Measurements from ENCODE around the gene IFNA14. TPM values are rescaled to one million over a fixed set of nuclear protein-coding genes. Genes with fewer than 3 reads are reported as not detected.
A peak's percentile ranks its signal among the peaks of the same experiment; 100 is the strongest.
"Not testable (repeated sequence)": the region's sequence is repeated elsewhere in the genome, so short reads cannot be mapped to it uniquely, and the experiment has no call there.

The IFNA14 gene
- total RNA-seq = not detected

DNA sequence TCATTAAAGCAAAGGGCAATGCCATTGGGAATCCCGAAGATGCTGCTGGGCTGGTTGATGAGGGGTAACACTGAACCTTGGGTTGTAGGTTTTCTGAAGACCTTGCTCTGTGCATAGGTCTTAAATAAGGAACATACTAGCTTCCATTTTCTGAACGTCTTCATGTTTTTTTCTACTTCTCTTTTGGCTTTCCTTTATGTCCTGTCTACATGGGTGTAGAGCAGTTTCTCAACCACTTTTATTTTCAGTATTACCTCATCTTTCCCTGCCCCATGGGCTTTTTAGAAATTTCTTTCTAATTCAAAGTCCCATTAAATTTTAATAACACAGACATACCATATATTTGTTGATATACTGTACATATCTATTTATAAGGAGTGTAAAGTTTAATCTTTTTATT, at the start of gene IFNA14:
Gene IFNA14 (minus strand): TSS at position 95 of the 400 bp plus-strand sequence. CDS start 70 bp downstream, at position 25.
- DNase-seq (ENCODE audit: low spot score in 2 of 2) (no peak), ATAC-seq (no peak)
- Mint-ChIP-seq H3K36me3 (no peaks in the 10 kb centered on the region), H3K9me3 (no peaks in the 10 kb centered on the region), H3K27ac (no peak within 1 kb of the TSS)

DNA sequence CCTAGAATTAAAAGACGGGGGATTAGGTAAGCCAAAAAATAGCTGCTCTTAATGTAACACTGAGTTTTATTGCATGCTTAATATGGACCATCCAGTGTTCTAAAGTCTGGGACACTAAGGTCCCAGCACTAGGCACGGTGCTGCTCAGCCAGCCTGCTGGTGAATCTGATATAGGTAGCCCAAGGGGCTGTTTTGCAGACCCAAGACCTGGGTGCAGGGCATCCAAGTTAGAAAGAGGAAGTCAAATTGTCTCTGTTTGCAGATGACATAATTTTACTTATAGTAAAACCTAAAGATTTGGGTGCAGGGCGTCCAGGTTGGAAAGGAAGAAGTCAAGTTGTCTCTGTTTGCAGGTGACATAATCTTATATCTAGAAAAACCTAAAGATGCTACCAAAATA, 47.5 kb upstream of the IFNA14 start:
- peaks cover 0 to 6% of the 10 kb centered on the region in 2 donors for H3K9me3 Mint-ChIP-seq
- H3K27ac Mint-ChIP-seq = no peak overlapping the region
- no peak for ATAC-seq
- no peak for DNase-seq (ENCODE audit: low spot score in 2 of 2)
- peaks cover 0 to 4% of the 10 kb centered on the region in 2 donors for H3K36me3 Mint-ChIP-seq

DNA sequence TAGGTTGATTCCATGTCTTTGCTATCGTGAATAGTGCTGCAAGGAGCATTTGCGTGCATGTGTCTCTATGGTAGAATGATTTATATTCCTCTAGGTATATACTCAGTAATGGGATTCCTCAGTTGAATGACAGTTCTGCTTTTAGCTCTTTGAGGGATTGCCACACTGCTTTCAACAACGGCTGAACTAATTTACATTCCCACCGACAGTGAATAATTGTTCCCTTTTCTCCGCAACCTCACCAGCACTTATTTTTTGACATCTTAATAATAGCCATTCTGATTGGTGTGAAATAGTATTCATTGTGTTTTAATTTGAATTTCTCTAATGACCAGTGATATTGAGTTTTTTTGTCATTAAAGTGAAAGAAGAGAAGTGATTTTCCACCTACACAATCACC, 46.9 kb upstream of the IFNA14 start:
- ATAC-seq = no peak
- Mint-ChIP-seq H3K9me3 (peaks cover 0 to 6% of the 10 kb centered on the region in 2 donors), H3K27ac (no peak overlapping the region), H3K36me3 (peaks cover 0 to 4% of the 10 kb centered on the region in 2 donors)
- no peak for DNase-seq (ENCODE audit: low spot score in 2 of 2)

DNA sequence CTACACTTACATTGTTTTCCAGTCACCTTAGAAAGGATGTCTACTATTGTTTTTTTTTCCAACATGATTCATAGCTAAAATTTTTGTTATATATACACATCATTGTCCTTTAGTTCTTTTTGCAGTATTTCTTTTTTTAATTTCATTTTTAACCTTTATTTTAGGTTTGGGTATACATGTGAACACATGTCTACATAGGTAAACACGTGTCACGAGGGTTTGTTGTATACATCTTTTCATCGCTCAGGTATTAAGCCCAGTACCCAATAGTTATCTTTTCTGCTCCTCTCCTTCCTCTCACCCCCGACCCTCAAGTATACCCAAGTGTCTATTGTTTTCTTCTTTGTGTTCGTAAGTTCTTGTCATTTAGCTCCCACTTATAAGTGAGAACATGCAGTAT, 46.3 kb upstream of the IFNA14 start:
- Mint-ChIP-seq H3K27ac (no peak overlapping the region), H3K9me3 (peaks cover 0 to 6% of the 10 kb centered on the region in 2 donors), H3K36me3 (peaks cover 0 to 4% of the 10 kb centered on the region in 2 donors)
- DNase-seq (ENCODE audit: low spot score in 2 of 2) (no peak), ATAC-seq (no peak)

DNA sequence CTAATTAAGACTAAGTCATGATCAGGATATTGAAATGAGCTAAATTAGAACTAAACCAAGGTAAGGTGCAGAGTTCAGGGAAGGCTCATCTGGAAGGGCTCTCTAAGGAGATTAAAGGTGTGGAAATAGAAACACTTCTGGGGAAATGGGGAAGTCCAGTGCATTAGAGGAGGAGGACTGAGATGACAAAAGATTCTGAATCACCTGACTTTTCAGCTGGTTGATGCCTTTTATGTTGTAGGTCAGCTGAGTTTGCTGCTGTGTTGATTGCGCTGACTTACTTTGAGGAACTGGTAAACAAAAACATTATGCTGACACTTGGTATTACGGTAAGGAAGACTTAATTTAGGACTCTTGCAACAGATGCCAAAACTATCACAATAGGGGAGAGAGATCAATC, 41.5 kb upstream of the IFNA14 start:
- no peak for ATAC-seq
- H3K27ac Mint-ChIP-seq = no peak overlapping the region
- no peak for DNase-seq (ENCODE audit: low spot score in 2 of 2)
- H3K9me3 Mint-ChIP-seq = peaks cover 0 to 2% of the 10 kb centered on the region in 2 donors
- peaks cover 0 to 1% of the 10 kb centered on the region in 2 donors for H3K36me3 Mint-ChIP-seq

DNA sequence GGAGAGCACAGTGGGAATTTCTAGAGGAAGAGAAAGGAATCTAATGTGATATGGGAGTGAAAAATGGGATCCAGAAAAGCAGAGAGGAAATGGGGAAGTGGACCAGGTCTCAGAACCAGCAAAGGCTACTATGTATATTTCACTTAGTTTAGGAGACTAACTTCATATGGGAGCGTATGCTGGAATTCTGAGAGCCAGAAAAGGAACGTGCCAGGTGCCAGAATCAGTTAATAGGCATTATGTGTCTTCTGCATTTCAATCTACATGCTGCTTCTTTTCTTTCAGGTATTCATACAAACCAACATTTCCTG, 28.5 kb upstream of the IFNA14 start:
- Mint-ChIP-seq H3K36me3 (no peaks in the 10 kb centered on the region), H3K27ac (no peak overlapping the region)
- ATAC-seq = no peak

DNA sequence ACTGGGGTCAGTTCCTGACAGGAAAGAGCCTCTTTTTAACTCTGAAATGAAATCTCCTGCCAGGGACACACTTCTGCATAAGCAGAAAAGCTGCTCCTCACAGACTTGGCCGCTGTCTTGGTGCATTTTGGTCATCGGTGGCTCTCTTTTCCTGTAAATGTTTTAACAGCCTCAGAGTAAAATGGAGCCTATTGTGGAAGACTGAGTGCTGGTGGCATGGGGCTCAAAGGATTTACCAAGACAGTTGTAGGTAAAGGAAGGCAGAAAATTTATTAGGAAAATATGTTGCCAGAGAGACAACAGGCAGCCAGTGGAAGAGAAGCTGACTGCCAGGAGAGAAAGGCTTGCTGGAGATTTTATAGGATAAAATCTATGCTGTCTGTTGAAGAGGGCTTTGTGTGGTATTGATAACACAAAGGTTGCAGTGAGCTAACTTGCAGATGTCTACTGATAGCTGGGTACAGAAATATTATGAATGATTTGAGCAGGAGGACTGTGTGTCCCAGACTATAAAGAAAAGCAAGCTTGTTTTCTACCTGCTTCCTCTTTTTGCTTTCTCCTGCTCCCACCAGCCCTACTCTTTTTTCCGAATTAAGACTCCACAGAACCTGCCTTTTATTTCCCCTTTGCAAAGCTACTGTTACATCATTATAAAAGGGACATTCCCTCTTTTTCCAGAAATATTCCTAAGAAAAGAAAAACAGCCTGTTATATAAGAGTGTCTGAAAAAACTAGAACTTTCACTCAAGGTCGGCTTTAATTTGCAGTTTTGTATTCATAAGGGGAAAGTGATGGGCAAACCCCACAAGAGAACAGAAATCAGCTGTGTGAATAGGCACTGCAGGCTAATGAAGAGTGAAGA, 27.9 kb upstream of the IFNA14 start:
- Mint-ChIP-seq H3K36me3 (no peaks in the 10 kb centered on the region), H3K27ac (no peak overlapping the region), H3K9me3 (peaks cover 0 to 6% of the 10 kb centered on the region in 2 donors)
- ATAC-seq (no peak), DNase-seq (ENCODE audit: low spot score in 2 of 2) (no peak)

More for the DNA sequence above, 28.5 kb upstream of the IFNA14 start:
- DNase-seq (ENCODE audit: low spot score in 2 of 2) = no peak
- H3K9me3 Mint-ChIP-seq = peaks cover 0 to 6% of the 10 kb centered on the region in 2 donors

DNA sequence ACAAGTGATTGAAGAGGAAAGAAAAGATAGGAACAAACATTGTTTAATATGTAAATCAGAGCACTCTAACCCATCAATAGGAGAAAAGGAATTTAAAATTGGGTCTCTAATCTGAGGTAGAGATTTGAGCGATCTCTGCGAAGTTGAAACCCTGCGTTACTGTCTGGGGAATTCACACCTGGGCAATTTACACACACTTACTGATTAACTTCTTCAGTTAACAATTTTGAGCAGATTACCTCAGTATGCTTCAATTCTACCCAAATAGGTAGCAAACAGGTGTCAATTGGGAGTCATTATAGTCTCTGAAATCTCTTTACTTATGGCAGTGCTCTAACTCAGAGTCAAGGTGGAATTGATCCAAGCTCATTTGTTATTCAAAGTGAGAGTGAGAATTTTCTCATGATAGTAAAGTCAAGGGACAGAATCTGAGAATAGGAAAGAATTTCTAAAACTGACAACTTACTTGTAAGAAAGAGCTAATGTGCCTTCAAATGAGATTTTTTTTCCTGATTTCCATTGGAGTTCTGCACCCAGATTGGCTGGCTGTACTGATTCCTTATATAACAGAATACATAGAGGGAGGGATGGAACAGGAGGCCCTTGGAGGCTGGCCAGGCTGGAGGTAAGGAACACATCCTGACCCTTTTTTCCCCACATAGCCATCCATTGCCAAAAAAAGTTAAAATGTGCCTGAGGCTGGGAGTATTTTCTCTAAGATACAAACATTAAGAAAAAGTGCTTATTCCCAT, 27.1 kb upstream of the IFNA14 start:
- Mint-ChIP-seq H3K27ac (no peak overlapping the region), H3K9me3 (peaks cover 0 to 6% of the 10 kb centered on the region in 2 donors), H3K36me3 (no peaks in the 10 kb centered on the region)
- no peak for ATAC-seq
- no peak for DNase-seq (ENCODE audit: low spot score in 2 of 2)

DNA sequence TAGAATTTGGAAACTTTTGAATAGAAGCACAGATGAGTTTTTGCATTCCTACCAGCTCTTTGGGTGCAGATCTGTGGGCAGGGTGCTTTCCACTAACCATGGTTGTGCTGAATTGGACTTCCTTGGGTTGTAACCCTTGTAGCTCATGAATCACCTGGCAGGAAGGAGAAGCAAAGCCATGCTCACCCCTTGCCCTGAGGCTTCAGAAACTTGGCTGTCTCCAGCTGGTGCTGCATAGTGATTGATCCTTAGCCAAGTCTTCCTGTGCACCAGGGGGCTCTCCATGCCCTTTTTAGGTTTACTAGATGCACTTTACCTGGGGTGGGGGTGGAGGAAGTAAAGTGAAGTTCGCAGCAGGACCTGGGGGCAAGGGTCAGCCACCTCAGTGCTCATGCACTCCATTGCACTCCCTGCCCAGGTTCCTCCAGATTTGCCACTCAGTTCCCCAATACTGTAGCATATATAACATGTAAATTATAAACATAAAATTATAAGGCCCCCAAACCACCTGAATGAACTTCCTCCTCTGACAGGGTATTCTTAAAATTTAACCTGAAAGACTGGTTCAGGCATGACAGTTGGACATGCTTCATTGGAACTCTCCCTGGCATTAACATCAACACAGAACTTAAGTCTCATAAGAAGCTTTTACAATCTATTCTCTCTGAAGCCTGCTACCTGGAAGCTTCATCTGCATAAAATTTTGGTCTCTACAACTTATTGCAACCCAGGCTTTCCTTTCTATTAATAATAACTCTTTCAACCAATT, 25.8 kb upstream of the IFNA14 start:
- no peak for DNase-seq (ENCODE audit: low spot score in 2 of 2)
- ATAC-seq = no peak
- H3K36me3 Mint-ChIP-seq = no peaks in the 10 kb centered on the region
- H3K9me3 Mint-ChIP-seq = no peaks in the 10 kb centered on the region
- no peak overlapping the region for H3K27ac Mint-ChIP-seq

DNA sequence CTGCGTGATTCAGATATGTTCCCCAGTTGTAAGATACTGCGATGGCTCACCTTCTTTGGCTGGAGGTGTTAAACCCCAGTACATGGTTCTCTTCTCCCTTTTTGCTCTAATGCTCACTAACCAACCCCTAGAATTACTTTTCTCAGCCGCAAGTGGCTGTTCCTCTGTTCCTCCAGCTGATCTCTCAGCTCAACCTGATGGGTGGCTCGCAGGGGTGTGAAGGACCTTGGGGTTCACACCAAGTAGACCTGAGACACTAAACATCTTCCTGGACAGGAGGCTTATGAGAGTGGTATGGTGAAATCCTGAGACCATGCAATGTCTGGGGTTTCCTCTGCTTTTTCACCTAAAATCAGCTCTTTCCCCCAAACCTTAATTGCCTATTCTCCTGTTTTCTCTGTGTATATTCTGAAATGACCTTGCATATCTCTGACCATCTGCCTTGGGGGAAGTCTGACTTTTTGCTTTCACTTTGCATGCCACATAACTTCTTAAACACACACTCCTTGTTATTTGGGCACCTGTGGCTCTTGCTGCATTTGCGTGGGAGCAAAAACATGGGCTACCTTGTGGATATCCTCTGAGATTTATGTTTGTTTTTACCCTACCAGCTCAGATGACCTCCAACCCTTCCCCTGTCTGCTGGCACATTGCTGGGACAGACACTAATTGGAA, 15.9 kb upstream of the IFNA14 start:
- ATAC-seq (no peak), DNase-seq (ENCODE audit: low spot score in 2 of 2) (no peak)
- H3K36me3 Mint-ChIP-seq = no peaks in the 10 kb centered on the region
- no peak overlapping the region for H3K27ac Mint-ChIP-seq
- H3K9me3 Mint-ChIP-seq = no peaks in the 10 kb centered on the region

DNA sequence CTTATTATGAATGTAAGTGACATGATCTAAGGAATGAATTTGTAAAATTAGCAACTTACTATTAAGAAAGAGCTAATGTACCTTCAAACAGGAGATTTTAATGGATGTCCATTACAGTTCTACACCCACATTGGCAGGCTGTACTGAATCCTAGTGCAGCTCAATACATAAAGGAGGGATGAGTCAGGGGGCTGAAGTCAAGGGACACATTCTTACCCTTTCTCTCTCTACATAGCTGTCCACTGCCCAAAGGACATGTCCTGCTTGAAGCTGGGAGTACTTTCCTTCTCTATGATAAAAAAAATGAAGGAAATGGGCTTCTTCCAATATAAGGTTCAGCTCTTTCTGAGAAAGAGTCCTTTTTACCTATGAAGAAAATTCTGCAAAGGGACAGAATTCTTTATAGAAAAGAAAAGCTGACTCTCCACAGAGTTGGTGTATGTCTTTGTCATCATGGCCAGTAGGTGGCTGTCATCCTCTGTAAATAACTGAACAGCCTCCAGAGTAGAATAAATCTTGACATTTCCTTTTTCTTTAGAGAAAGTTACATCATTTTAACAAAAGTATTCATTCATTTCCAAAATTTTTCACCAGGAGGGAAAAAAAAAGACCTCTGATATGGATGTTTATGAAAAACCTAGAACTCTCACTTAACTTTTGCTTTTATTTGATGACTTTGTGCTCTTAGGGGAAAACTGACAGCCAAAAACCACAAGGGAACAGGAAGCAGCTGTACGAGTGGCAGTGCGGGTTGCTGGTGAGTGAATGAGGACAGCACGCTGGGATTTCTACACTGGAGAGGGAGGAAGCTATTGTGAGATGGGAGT, 13.1 kb upstream of the IFNA14 start:
- no peak for DNase-seq (ENCODE audit: low spot score in 2 of 2)
- no peaks in the 10 kb centered on the region for H3K36me3 Mint-ChIP-seq
- H3K9me3 Mint-ChIP-seq = no peaks in the 10 kb centered on the region
- peak; percentile 34 to 73 for ATAC-seq
- H3K27ac Mint-ChIP-seq = no peak overlapping the region

DNA sequence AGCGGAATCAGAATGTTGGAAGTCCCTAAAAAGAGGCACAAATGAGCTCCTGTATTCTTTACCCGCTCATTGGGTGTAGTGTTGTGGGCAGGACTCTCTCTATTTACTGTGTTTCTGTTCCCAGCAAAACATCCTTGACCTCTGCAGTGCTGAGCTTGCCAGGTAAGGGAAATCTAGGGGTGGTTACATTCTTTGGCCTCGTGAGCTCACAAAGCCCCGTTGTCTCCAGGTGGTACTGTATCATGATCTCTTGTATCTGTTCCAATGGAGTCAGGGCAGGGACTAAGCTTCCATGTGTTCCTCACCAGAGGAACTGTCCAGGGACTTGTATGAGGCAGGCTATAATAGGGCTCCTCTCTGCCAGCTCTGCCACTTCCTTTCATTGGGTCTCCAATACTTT, 11.8 kb upstream of the IFNA14 start:
- H3K36me3 Mint-ChIP-seq = no peaks in the 10 kb centered on the region
- H3K27ac Mint-ChIP-seq = no peak overlapping the region
- no peak for ATAC-seq
- H3K9me3 Mint-ChIP-seq = no peaks in the 10 kb centered on the region
- no peak for DNase-seq (ENCODE audit: low spot score in 2 of 2)

DNA sequence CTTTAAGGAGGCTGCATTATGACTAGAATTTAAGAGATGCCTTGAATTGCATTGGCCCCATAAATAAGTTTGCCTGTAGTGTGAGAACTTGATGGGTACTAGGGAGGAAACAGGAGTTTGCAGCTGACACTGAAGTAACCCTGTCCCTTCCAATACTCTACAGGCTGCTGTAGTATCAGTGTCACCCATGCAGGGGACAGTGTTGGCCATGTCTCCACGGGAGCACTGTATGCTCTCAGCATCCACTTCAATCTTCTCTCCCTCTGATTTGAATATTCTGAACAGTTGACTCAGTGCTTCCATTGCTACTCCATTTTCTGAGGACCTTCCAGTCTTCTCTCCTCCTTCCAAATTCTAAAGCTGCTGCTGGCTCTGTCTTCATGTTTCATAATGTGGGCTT, 11.4 kb upstream of the IFNA14 start:
- DNase-seq (ENCODE audit: low spot score in 2 of 2) = no peak
- Mint-ChIP-seq H3K36me3 (no peaks in the 10 kb centered on the region), H3K9me3 (no peaks in the 10 kb centered on the region), H3K27ac (no peak overlapping the region)
- no peak for ATAC-seq

DNA sequence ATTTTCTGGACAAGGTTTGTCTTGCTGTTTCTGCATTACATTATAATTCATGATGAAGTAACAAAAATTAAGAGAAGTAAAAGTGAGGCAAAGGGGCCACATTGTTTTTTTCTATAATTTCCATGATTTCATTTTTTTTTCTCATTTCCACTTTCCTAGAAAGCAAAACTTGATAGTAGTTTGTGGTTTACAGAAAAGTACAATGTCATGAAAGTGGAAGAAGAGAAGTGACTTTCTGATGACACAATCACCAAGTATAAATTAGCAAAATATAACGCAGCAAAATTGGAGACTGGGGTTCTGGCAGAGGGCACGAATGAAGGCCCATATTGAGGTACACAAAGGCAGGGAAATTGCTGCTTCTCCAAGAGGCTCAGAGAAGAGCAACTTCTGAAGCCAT, 5.0 kb upstream of the IFNA14 start:
- H3K27ac Mint-ChIP-seq = no peak overlapping the region
- no peak for ATAC-seq

DNA sequence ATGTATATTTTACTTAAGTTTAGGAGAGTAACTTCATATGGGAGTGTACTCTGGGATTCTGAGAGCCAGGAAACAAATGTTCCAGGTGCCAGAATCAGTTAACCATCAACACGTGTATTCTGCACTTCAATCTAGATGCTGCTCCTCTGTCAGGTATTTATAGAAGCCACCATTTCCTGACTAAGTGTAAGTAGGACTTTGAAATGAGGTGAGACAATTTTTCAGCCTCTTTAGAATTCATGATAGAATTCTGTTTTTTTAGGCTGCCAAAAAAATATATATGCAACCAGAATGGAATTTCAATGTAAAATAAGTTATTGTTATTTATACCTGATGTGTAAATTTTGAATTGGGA, 3.5 kb downstream of the IFNA14 start:
- H3K27ac Mint-ChIP-seq = peak overlapping the region in 1 of 2 donors; percentile 11

More for the DNA sequence above, 5.0 kb upstream of the IFNA14 start:
- no peak for DNase-seq (ENCODE audit: low spot score in 2 of 2)
- Mint-ChIP-seq H3K36me3 (no peaks in the 10 kb centered on the region), H3K9me3 (no peaks in the 10 kb centered on the region)

More for the DNA sequence above, 3.5 kb downstream of the IFNA14 start:
- not testable (repeated sequence) for ATAC-seq; DNase-seq (ENCODE audit: low spot score in 2 of 2); H3K9me3 Mint-ChIP-seq; H3K36me3 Mint-ChIP-seq
